Psoas muscle (tissue), 8 donors: ENCODE data around the gene SEC16A. TPM values are rescaled to one million over a fixed set of nuclear protein-coding genes. Genes with fewer than 3 reads are reported as not detected.
A peak's percentile ranks its signal among the peaks of the same experiment; 100 is the strongest.

Experiments used
- ATAC-seq, 4 donors: fragments of 200-7000 bp; cut with Tn5 transposase; one replicate each; pipeline ENCODE4 v1.9.1; 2020; ENCODE audit warnings: moderate library complexity in 3 of 4, mild to moderate bottlenecking in 2 of 4
- DNase-seq, 2 donors: peaks; one replicate each; pipeline ENCODE4 v3.0.0-alpha.2; 2020
- H3K27ac ChIP-seq: fragments of 200-600 bp; one replicate; pipeline ENCODE4 v1.8.0; 2022
- H3K27me3 ChIP-seq, 3 donors: fragments of 200-600 bp in 1 of 3; one replicate each; pipeline versions ENCODE4 v1.6.1 to v1.8.0; 2013 to 2022; ENCODE audit warnings: low read length in 2 of 3, mild to moderate bottlenecking in 2 of 3, moderate library complexity in 1 of 3; ENCODE audit not compliant: insufficient read depth in 3 of 3
- H3K36me3 ChIP-seq, 2 donors: fragments of 200-600 bp in 1 of 2; one replicate each; pipeline versions ENCODE4 v1.6.1 to v1.8.0; 2013 to 2022; ENCODE audit warnings: low read depth in 1 of 2, mild to moderate bottlenecking in 1 of 2, moderate library complexity in 1 of 2; ENCODE audit not compliant: insufficient read depth in 1 of 2
- H3K4me1 ChIP-seq: fragments of 200-600 bp; one replicate; pipeline ENCODE4 v1.8.0; 2022
- H3K4me3 ChIP-seq: fragments of 200-600 bp; one replicate; pipeline ENCODE4 v1.8.0; 2022; ENCODE audit warnings: mild to moderate bottlenecking
- H3K9me3 ChIP-seq: fragments of 200-600 bp; one replicate; pipeline ENCODE4 v1.8.0; 2022
- CTCF ChIP-seq: fragments of 200-600 bp; IDR thresholded peaks from one replicate; pipeline ENCODE4 v1.8.0; 2022; ENCODE audit warnings: antibody characterized with exemption
- WGBS, 3 donors: extraction: QIAGEN DNeasy Blood & Tissue Kit; methylation state at CpG; one replicate each; pipeline versions ENCODE4 v1.1.6 to v1.1.7; 2013; 5-methylcytosine and 5-hydroxymethylcytosine counted together
- intact Hi-C, 2 donors: fragments of 100-400 bp; cut with DNase I; formaldehyde crosslinking; loops; one replicate each; pipeline versions ENCODE4 v1.11.0 to v1.14.2; 2022
- polyA plus RNA-seq, 3 donors: library from polyadenylated mRNA; stranded (reverse); fragments of 200-250 nt; gene quantifications; one replicate each; pipeline ENCODE4 v1.2.3, GENCODE V29; 2013
- total RNA-seq, 4 donors: library from RNA; stranded (reverse); fragmentation: NEBNext Ultra II Directional in 2 of 4; extraction: Animal tissue kit (Norgen Biotek cat#: 25700) in 2 of 4; gene quantifications; one replicate each; pipeline versions ENCODE4 v1.2.1 to v1.2.4, GENCODE V29; 2021 to 2023
- donor health status: healthy with polysubstance abuse.
- donor health status: DM: no; HTN: no; CAD: no; lungs with moderate emphysema.
- donor health status: Bipolar disorder and iron deficiency.
- donor health status: healthy.
- donor health status: DM: yes; HTN: yes; CAD: no.
- donor health status: DM: no; HTN: no; CAD: no.
- donor health status: DM: no; HTN: no; CAD: no.
- donor health status: DM: yes; HTN: yes; CAD: no.

Gene SEC16A
- total and polyA plus RNA-seq, 7 donors, result 22.3 to 40.0 (median 31.5) TPM

GRCh38 chr9:136522314-136523237, 39.7 kb upstream of the SEC16A start:
- no peak for TF ChIP-seq CTCF
- ATAC-seq (no peak), DNase-seq (no peak)
- Histone ChIP-seq H3K9me3 (no peaks in the 10 kb centered on the region), H3K27me3 (peaks cover 0 to under 1% (median 0%) of the 10 kb centered on the region in 3 donors), H3K4me3 (no peak overlapping the region), H3K4me1 (peaks cover 42% of the 10 kb centered on the region), H3K27ac (no peak overlapping the region), H3K36me3 (peaks cover 0 to 17% of the 10 kb centered on the region in 2 donors)
- WGBS, 3 donors, result 88 to 89% (median 88%) methylated on average over 50 to 59 of the region's 59 CpGs
- intact Hi-C loops, result no loop called here

- intact Hi-C loops, result no loop called here
- WGBS, 3 donors, result 73 to 80% (median 78%) methylated on average over 10 of the region's 10 CpGs
- Histone ChIP-seq H3K36me3 (peaks cover 0 to 27% of the 10 kb centered on the region in 2 donors), H3K27me3 (no peaks in the 10 kb centered on the region), H3K27ac (no peak overlapping the region), H3K4me3 (no peak overlapping the region), H3K9me3 (no peaks in the 10 kb centered on the region), H3K4me1 (peaks cover 33% of the 10 kb centered on the region)
- TF ChIP-seq CTCF, result no peak
- ATAC-seq, result no peak
- peak; percentile 57 to 74 for DNase-seq
Observed at GRCh38 chr9:136521537-136521936, 38.7 kb upstream of the SEC16A start.

GRCh38 chr9:136520053-136520540, 37.3 kb upstream of the SEC16A start:
- WGBS, 3 donors, result 90 to 94% (median 91%) methylated on average over 19 to 20 of the region's 20 CpGs
- peaks cover 0 to 37% of the 10 kb centered on the region in 2 donors for H3K36me3 ChIP-seq
- no peak overlapping the region for H3K27ac ChIP-seq
- ATAC-seq (no peak), DNase-seq (no peak)
- no peak overlapping the region for H3K4me3 ChIP-seq
- no peaks in the 10 kb centered on the region for H3K9me3 ChIP-seq
- no peak for TF ChIP-seq CTCF
- no peaks in the 10 kb centered on the region for H3K27me3 ChIP-seq
- intact Hi-C loops, result no loop called here
- H3K4me1 ChIP-seq, result peaks cover 19% of the 10 kb centered on the region

GRCh38 chr9:136519263-136520052, 36.6 kb upstream of the SEC16A start:
- 92 to 93% (median 92%) methylated on average over 32 of the region's 32 CpGs for WGBS, 3 donors
- intact Hi-C loops, result no loop called here
- no peak for TF ChIP-seq CTCF
- no peak for DNase-seq
- Histone ChIP-seq H3K27ac (no peak overlapping the region), H3K9me3 (no peaks in the 10 kb centered on the region), H3K4me3 (no peak overlapping the region), H3K36me3 (peaks cover 0 to 43% of the 10 kb centered on the region in 2 donors), H3K4me1 (peaks cover 13% of the 10 kb centered on the region), H3K27me3 (no peaks in the 10 kb centered on the region)
- no peak for ATAC-seq
